Parietal lobe (tissue), 1 donor: ENCODE data around the gene NOL4L. TPM values are rescaled to one million over a fixed set of nuclear protein-coding genes. Genes with fewer than 3 reads are reported as not detected.

Source experiments
- total RNA-seq: library from RNA; depleted of rRNA; stranded (reverse); fragments of >200 nt; gene quantifications from one replicate; pipeline ENCODE4 v1.2.3, GENCODE V29; 2014

Gene NOL4L
- total RNA-seq: 30.4 TPM

GRCh38 chr20:32585011-32585585 is at the start of gene NOL4L:
Gene NOL4L (minus strand): TSS chr20:32585333. CDS start chr20:32584890, 443 bp downstream.

Other genes with a start within 250 kb of the NOL4L start
- 136 TPM for gene ASXL1, start 227.0 kb downstream of the NOL4L start, total RNA-seq
- gene C20orf203, start 88.6 kb upstream of the NOL4L start, total RNA-seq: 1.9 TPM
- 25.7 TPM for gene COMMD7, start 158.1 kb upstream of the NOL4L start, total RNA-seq
- 11.9 TPM for gene DNMT3B, start 177.1 kb upstream of the NOL4L start, total RNA-seq
- 107 TPM for gene MAPRE1, start 234.6 kb upstream of the NOL4L start, total RNA-seq